ENCODE data around the gene ZSCAN12. TPM values are rescaled to one million over a fixed set of nuclear protein-coding genes. Genes with fewer than 3 reads are reported as not detected.

Gene ZSCAN12
- total and polyA plus RNA-seq, 4 donors = 1.4 to 17.7 (median 3.8) TPM

- Histone ChIP-seq H3K9ac (ENCODE audit: insufficient read depth in 1 of 2, low read length in 2 of 2) (no peak overlapping the region), H3K9me3 (ENCODE audit: control insufficient read depth in 4 of 4, insufficient read depth in 3 of 4, low read length in 3 of 4) (peaks cover 0 to 3% (median under 1%) of the 10 kb centered on the region in 4 donors), H3K27me3 (ENCODE audit: control insufficient read depth in 3 of 3, insufficient read depth in 3 of 3, low read length in 2 of 3) (peaks cover 0 to 4% (median 0%) of the 10 kb centered on the region in 3 donors), H3K36me3 (ENCODE audit: control insufficient read depth in 4 of 4, insufficient read depth in 4 of 4, low read length in 4 of 4) (no peaks in the 10 kb centered on the region), H3K4me1 (ENCODE audit: control insufficient read depth in 5 of 5, insufficient read depth in 5 of 5, low read length in 5 of 5) (no peaks in the 10 kb centered on the region), H3K27ac (ENCODE audit: low read depth in 1 of 2, low read length in 1 of 2) (no peak overlapping the region), H3K4me3 (no peak overlapping the region)
- no peak for DNase-seq
- no peak for ATAC-seq (ENCODE audit: insufficient read depth, low FRiP score)
- TF ChIP-seq, protein P1, sequence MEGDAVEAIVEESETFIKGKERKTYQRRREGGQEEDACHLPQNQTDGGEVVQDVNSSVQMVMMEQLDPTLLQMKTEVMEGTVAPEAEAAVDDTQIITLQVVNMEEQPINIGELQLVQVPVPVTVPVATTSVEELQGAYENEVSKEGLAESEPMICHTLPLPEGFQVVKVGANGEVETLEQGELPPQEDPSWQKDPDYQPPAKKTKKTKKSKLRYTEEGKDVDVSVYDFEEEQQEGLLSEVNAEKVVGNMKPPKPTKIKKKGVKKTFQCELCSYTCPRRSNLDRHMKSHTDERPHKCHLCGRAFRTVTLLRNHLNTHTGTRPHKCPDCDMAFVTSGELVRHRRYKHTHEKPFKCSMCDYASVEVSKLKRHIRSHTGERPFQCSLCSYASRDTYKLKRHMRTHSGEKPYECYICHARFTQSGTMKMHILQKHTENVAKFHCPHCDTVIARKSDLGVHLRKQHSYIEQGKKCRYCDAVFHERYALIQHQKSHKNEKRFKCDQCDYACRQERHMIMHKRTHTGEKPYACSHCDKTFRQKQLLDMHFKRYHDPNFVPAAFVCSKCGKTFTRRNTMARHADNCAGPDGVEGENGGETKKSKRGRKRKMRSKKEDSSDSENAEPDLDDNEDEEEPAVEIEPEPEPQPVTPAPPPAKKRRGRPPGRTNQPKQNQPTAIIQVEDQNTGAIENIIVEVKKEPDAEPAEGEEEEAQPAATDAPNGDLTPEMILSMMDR (IDR thresholded peaks at IDR 0.05; ENCODE audit: control extremely low read depth, extremely low read depth) = no peak
These were observed 14.1 kb upstream of the ZSCAN12 start for GRCh38 chr6:28413681-28414080.

DNA sequence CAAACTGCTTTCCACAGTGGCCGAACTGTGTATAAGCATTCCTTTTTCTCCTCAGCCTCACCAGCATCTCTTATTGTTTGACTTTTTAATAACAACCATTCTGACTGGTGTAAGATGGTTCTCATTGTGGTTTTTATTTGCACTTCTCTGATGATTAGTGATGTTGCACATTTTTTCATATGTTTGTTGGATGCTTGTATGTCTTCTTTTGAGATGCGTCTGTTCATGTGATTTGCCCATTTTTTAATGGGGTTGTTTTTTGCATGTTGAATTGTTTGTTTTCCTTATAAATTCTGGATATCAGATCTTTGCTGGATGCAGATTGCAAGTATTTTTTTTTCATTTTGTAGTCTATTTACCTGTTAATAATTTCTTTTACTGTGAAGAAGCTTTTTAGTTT, 11.2 kb upstream of the ZSCAN12 start:
- Histone ChIP-seq H3K9ac (ENCODE audit: insufficient read depth in 1 of 2, low read length in 2 of 2) (no peak overlapping the region), H3K27ac (ENCODE audit: low read depth in 1 of 2, low read length in 1 of 2) (no peak overlapping the region), H3K27me3 (ENCODE audit: control insufficient read depth in 3 of 3, insufficient read depth in 3 of 3, low read length in 2 of 3) (peaks cover 0 to 4% (median 3%) of the 10 kb centered on the region in 3 donors), H3K4me1 (ENCODE audit: control insufficient read depth in 5 of 5, insufficient read depth in 5 of 5, low read length in 5 of 5) (no peaks in the 10 kb centered on the region), H3K4me3 (no peak overlapping the region), H3K36me3 (ENCODE audit: control insufficient read depth in 4 of 4, insufficient read depth in 4 of 4, low read length in 4 of 4) (no peaks in the 10 kb centered on the region), H3K9me3 (ENCODE audit: control insufficient read depth in 4 of 4, insufficient read depth in 3 of 4, low read length in 3 of 4) (peaks cover 0 to 3% (median under 1%) of the 10 kb centered on the region in 4 donors)
- ATAC-seq (ENCODE audit: insufficient read depth, low FRiP score) (no peak), DNase-seq (no peak)
- WGBS, 2 donors = 97 to 98% methylated on average over 2 of the region's 2 CpGs
- TF ChIP-seq, protein P1 (IDR thresholded peaks at IDR 0.05; ENCODE audit: control extremely low read depth, extremely low read depth) = no peak

GRCh38 chr6:28408076-28408802, 8.7 kb upstream of the ZSCAN12 start:
- ATAC-seq (ENCODE audit: insufficient read depth, low FRiP score) (no peak), DNase-seq (no peak)
- no peaks in the 10 kb centered on the region for H3K36me3 ChIP-seq (ENCODE audit: control insufficient read depth in 4 of 4, insufficient read depth in 4 of 4, low read length in 4 of 4)
- peaks cover 0 to 4% (median 3%) of the 10 kb centered on the region in 3 donors for H3K27me3 ChIP-seq (ENCODE audit: control insufficient read depth in 3 of 3, insufficient read depth in 3 of 3, low read length in 2 of 3)
- no peak overlapping the region for H3K4me3 ChIP-seq
- TF ChIP-seq, protein P1 (IDR thresholded peaks at IDR 0.05; ENCODE audit: control extremely low read depth, extremely low read depth) = no peak
- H3K27ac ChIP-seq (ENCODE audit: low read depth in 1 of 2, low read length in 1 of 2) = no peak overlapping the region
- WGBS, 2 donors = 88 to 94% methylated on average over 5 of the region's 5 CpGs
- H3K9me3 ChIP-seq (ENCODE audit: control insufficient read depth in 4 of 4, insufficient read depth in 3 of 4, low read length in 3 of 4) = peaks cover 0 to 2% (median 0%) of the 10 kb centered on the region in 4 donors
- no peak overlapping the region for H3K9ac ChIP-seq (ENCODE audit: insufficient read depth in 1 of 2, low read length in 2 of 2)
- H3K4me1 ChIP-seq (ENCODE audit: control insufficient read depth in 5 of 5, insufficient read depth in 5 of 5, low read length in 5 of 5) = no peaks in the 10 kb centered on the region
